Measurements from ENCODE around the gene SIM1. TPM values are rescaled to one million over a fixed set of nuclear protein-coding genes. Genes with fewer than 3 reads are reported as not detected.

The SIM1 gene
- total RNA-seq, 1 donor from 2014 or later, result not detected

- no peak for DNase-seq
- Histone ChIP-seq H3K4me1 (no peaks in the 10 kb centered on the region), H3K9me3 (replicated peaks) (no peaks in the 10 kb centered on the region), H3K36me3 (no peaks in the 10 kb centered on the region), H3K27me3 (ENCODE audit: low read depth) (no peaks in the 10 kb centered on the region), H3K27ac (replicated peaks) (no peak overlapping the region), H3K4me3 (no peak overlapping the region)
- intact Hi-C loops (cut with micrococcal nuclease), result no loop called here
- TF ChIP-seq CTCF (IDR thresholded peaks at IDR 0.05; ENCODE audit: borderline replicate concordance), result no peak
Measured at GRCh38 chr6:100344761-100345160, 120.0 kb downstream of the SIM1 start.

GRCh38 chr6:100344321-100344720 lies 120.4 kb downstream of the SIM1 start:
- H3K27me3 ChIP-seq (ENCODE audit: low read depth), result no peaks in the 10 kb centered on the region
- no peaks in the 10 kb centered on the region for H3K36me3 ChIP-seq
- DNase-seq, result no peak
- no peak overlapping the region for H3K27ac ChIP-seq (replicated peaks)
- intact Hi-C loops (cut with micrococcal nuclease), result no loop called here
- H3K4me1 ChIP-seq, result no peaks in the 10 kb centered on the region
- H3K9me3 ChIP-seq (replicated peaks), result no peaks in the 10 kb centered on the region
- H3K4me3 ChIP-seq, result no peak overlapping the region
- TF ChIP-seq CTCF (IDR thresholded peaks at IDR 0.05; ENCODE audit: borderline replicate concordance), result no peak

- H3K4me3 ChIP-seq, result no peak overlapping the region
- H3K27me3 ChIP-seq (ENCODE audit: low read depth), result no peaks in the 10 kb centered on the region
- no peak for DNase-seq
- no peaks in the 10 kb centered on the region for H3K9me3 ChIP-seq (replicated peaks)
- no peak for TF ChIP-seq CTCF (IDR thresholded peaks at IDR 0.05; ENCODE audit: borderline replicate concordance)
- no peaks in the 10 kb centered on the region for H3K4me1 ChIP-seq
- no peaks in the 10 kb centered on the region for H3K36me3 ChIP-seq
- no peak overlapping the region for H3K27ac ChIP-seq (replicated peaks)
- intact Hi-C loops (cut with micrococcal nuclease), result no loop called here
Measured at GRCh38 chr6:100343316-100344077, 121.2 kb downstream of the SIM1 start.

GRCh38 chr6:100342830-100343229 lies 121.9 kb downstream of the SIM1 start:
- Histone ChIP-seq H3K36me3 (no peaks in the 10 kb centered on the region), H3K4me1 (no peaks in the 10 kb centered on the region), H3K27ac (replicated peaks) (no peak overlapping the region), H3K9me3 (replicated peaks) (no peaks in the 10 kb centered on the region), H3K4me3 (no peak overlapping the region), H3K27me3 (ENCODE audit: low read depth) (no peaks in the 10 kb centered on the region)
- intact Hi-C loops (cut with micrococcal nuclease), result no loop called here
- no peak for TF ChIP-seq CTCF (IDR thresholded peaks at IDR 0.05; ENCODE audit: borderline replicate concordance)
- DNase-seq, result no peak

- Histone ChIP-seq H3K27me3 (ENCODE audit: low read depth) (no peaks in the 10 kb centered on the region), H3K36me3 (no peaks in the 10 kb centered on the region), H3K4me1 (no peaks in the 10 kb centered on the region), H3K4me3 (no peak overlapping the region), H3K27ac (replicated peaks) (no peak overlapping the region), H3K9me3 (replicated peaks) (no peaks in the 10 kb centered on the region)
- intact Hi-C loops (cut with micrococcal nuclease), result no loop called here
- no peak for TF ChIP-seq CTCF (IDR thresholded peaks at IDR 0.05; ENCODE audit: borderline replicate concordance)
- DNase-seq, result no peak
Measured at GRCh38 chr6:100339574-100340255, 125.0 kb downstream of the SIM1 start.
